Renal pelvis (tissue), 4 donors: ENCODE data around the gene MAB21L1. TPM values are rescaled to one million over a fixed set of nuclear protein-coding genes. Genes with fewer than 3 reads are reported as not detected.

Experiments used
- DNase-seq: peaks from one replicate; pipeline ENCODE4 v3.0.0-alpha.2; 2013
- polyA plus RNA-seq, 3 donors: library from polyadenylated mRNA; unstranded; fragments of 120-200 nt; gene quantifications; one replicate each; pipeline ENCODE4 v1.2.1, GENCODE V29; 2013; ENCODE audit not compliant: insufficient read length in 3 of 3

Gene MAB21L1
- polyA plus RNA-seq, 3 donors, result 0.08 to 0.09 TPM; not detected in 1

- DNase-seq, result no peak
These were observed 5.3 kb upstream of the MAB21L1 start for GRCh38 chr13:35481777-35482176.

DNA sequence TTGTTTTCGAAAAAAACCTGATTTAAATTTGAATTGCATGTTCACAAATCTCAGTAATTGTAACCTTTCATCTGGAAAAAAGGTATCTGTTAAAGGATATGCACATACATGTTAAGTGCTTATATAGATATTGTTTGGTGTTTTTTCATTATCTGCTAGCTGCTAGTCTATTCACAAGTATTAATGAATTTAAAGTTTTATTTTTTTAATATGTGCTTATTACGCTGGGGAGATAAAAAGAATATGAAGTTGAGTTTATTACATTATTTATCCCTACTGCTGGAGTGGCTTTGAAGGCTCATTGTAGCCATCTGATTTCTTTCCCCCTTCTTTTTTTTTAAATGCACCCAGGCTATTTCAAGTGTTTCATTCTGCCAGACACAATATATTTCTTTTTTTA lies 3.9 kb upstream of the MAB21L1 start:
- no peak for DNase-seq

- no peak for DNase-seq
These were observed 3.2 kb upstream of the MAB21L1 start for GRCh38 chr13:35479706-35480105.

- DNase-seq, result no peak
These were observed 2.6 kb upstream of the MAB21L1 start for GRCh38 chr13:35479038-35479492.

- DNase-seq, result no peak
These were observed 2.0 kb upstream of the MAB21L1 start for GRCh38 chr13:35478271-35479037.

GRCh38 chr13:35477386-35477946 lies 977 bp upstream of the MAB21L1 start:
- DNase-seq, result no peak

GRCh38 chr13:35475212-35475959 lies 1.1 kb downstream of the MAB21L1 start:
- no peak for DNase-seq

GRCh38 chr13:35474496-35475211 lies 1.8 kb downstream of the MAB21L1 start:
- DNase-seq, result no peak

- no peak for DNase-seq
These were observed 2.7 kb downstream of the MAB21L1 start for GRCh38 chr13:35473802-35474201.

- DNase-seq, result no peak
These were observed 3.2 kb downstream of the MAB21L1 start for GRCh38 chr13:35473206-35473775.

- no peak for DNase-seq
These were observed 4.1 kb downstream of the MAB21L1 start for GRCh38 chr13:35472323-35472881.

DNA sequence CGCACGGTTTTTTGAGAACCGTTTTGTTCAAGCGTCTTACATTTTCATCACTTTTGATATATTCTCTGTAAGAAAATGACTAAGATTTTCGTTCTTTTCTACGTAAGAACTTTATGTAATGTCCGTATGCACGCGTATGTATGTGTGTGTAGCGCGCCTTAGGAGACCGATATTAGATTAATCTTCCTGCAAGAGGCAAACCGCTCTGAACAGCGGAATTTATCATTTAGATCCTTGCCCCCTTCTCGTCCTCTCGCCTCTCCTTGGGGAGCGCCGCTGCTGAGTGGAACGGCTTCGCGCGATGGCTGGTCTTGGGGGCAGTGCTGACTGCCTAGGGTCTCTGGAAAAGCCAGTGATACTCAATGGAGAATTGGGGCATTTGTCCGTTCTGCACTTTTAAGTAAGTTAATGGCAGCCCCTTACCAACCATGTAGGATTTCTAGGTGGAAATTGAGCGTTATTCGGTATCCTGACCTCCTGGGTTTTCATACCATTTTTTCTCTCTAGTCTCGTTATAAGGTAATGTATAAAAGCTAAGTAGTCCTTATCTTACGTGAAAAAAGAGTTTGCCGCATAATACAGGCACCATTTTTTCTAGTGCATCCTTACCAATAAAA lies 4.7 kb downstream of the MAB21L1 start:
- DNase-seq, result no peak

GRCh38 chr13:35470671-35471661 lies 5.5 kb downstream of the MAB21L1 start:
- DNase-seq, result no peak

- DNase-seq, result no peak
These were observed 6.5 kb downstream of the MAB21L1 start for GRCh38 chr13:35469806-35470525.

DNA sequence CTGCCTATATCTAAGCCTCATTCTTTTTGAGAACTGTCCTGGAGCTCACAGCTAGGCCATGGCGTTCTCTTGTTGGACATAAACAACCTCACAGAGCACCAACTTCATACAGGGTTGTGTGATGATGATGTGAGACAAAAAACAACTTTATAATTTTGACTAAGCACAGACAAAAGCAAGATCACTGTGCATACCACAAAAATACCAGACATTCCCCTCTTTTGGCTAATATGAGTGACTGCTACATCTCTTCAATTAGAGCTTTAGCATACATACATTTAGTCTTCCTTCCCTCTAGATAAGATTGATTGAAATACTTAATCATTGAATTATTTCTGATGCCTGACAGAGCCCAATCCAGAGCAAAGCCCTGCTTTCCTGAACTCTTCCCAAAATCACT lies 8.3 kb downstream of the MAB21L1 start:
- DNase-seq, result no peak

DNA sequence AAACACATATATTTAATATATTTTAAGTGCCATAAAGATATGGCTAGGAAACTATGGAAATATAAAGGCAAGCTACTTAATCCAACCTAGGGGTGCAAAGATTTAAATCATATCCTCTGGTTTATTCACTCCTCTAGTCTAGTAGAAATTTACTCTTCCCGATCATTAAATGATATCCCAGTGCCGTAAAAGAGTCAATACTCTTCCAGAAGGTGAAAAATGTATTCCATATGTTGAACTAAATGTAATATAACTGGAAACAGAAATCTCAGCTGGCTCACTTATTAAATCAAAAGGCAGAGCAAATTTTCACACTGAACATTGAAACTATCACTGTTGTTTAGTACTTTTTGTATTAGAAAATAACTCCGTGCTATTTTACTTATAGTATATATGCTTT lies 11.1 kb downstream of the MAB21L1 start:
- DNase-seq, result no peak

GRCh38 chr13:35460061-35460460 lies 16.4 kb downstream of the MAB21L1 start:
- DNase-seq, result no peak

DNA sequence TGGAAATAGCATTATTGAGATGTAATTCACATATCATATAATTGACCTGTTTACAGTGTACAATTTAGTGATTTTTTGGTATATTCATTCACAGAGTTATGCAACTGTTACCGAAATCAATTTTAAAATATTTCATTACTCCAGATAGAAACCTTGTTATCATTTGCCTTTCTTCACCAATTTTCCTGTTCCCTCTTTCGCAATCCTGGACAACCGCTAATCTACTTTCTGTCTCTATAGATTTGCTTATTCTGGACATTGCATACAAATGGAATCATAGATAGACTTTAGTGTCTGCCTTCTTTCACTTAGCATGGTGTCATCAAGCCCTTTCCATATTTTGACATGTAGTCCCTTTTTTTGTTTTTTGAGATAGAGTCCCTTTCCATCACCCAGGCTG lies 19.2 kb downstream of the MAB21L1 start:
- DNase-seq, result no peak

GRCh38 chr13:35455022-35455421 lies 21.5 kb downstream of the MAB21L1 start:
- no peak for DNase-seq
